WERI-Rb-1 (cell line): ENCODE results near the gene DCAF15.

Experiments used
- DNase-seq: peaks from one replicate; pipeline ENCODE4 v3.0.0-alpha.2; 2020
- H3K27ac ChIP-seq: fragments of 250-450 bp; sonication (Bioruptor Pico); 2 replicates; pipeline ENCODE4 v1.5.1; 2020; ENCODE audit warnings: mild to moderate bottlenecking, moderate library complexity
- H3K27me3 ChIP-seq: fragments of 250-450 bp; sonication (Bioruptor Pico); 2 replicates; pipeline ENCODE4 v1.5.1; 2021; ENCODE audit warnings: mild to moderate bottlenecking, low read depth, moderate library complexity; ENCODE audit not compliant: insufficient read depth, severe bottlenecking
- H3K36me3 ChIP-seq: fragments of 250-450 bp; sonication (Bioruptor Pico); 2 replicates; pipeline ENCODE4 v1.5.1; 2020; ENCODE audit warnings: mild to moderate bottlenecking, moderate library complexity
- H3K4me3 ChIP-seq: 2 replicates; pipeline ENCODE4 v1.5.1; 2011; ENCODE audit warnings: low read depth, mild to moderate bottlenecking, control low read depth, low read length
- H3K9me3 ChIP-seq: fragments of 250-450 bp; sonication (Bioruptor Pico); 2 replicates; pipeline ENCODE4 v1.5.1; 2021; ENCODE audit warnings: mild to moderate bottlenecking, moderate library complexity; ENCODE audit not compliant: severe bottlenecking
- CTCF ChIP-seq: IDR thresholded peaks from 2 replicates; pipeline ENCODE4 v1.5.1; 2011; ENCODE audit warnings: low read depth, mild to moderate bottlenecking, control low read depth, inconsistent platforms, low read length

DCAF15 gene

GRCh38 chr19:13942023-13942684 is 10.2 kb upstream of the DCAF15 start:
- peaks cover 3% of the 10 kb centered on the region for H3K9me3 ChIP-seq
- no peak overlapping the region for H3K4me3 ChIP-seq
- no peak overlapping the region for H3K27ac ChIP-seq
- no peak for TF ChIP-seq CTCF
- no peaks in the 10 kb centered on the region for H3K36me3 ChIP-seq
- DNase-seq: no peak
- H3K27me3 ChIP-seq: no peaks in the 10 kb centered on the region

DNA sequence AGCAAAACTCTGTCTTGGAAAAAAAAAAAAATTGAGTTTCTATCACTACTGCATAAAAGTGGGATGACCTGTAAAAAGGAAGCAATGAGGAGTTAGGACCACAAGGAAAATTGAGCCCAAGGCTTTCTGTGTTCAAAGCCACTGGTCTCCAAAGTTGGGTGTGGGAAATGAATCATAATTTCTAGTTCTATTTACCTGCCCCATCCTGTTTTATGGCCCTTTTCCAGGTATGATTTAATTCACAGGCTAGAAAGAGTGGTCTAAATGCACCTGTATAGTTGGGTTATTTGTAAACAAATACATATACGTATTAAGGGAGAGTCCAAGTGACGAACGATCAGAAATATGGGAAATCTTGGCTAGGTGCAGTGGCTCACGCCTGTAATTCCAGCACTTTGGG is 5.9 kb upstream of the DCAF15 start:
- no peak for TF ChIP-seq CTCF
- DNase-seq: no peak
- Histone ChIP-seq H3K36me3 (no peaks in the 10 kb centered on the region), H3K9me3 (peaks cover 3% of the 10 kb centered on the region), H3K27ac (no peak overlapping the region), H3K27me3 (no peaks in the 10 kb centered on the region), H3K4me3 (no peak overlapping the region)

DNA sequence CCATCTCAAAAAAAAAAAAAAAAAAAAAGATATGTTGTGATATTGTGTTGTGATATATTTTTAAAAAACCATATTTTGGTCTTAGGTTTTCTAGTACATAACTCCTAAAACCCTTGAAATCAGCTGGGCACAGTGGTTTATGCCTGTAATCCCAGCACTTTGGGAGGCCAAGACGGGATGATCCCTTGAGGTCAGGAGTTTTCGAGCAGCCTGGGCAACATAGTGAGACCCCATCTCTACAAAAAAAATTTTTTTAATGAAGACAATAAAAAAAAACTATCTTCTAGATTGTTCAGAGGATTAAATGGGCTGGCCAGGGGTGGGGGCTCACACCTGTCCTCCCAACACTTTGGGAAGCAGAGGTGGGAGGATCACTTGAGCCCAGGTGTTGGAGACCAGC is 1.3 kb upstream of the DCAF15 start:
- no peak for TF ChIP-seq CTCF
- Histone ChIP-seq H3K9me3 (no peaks in the 10 kb centered on the region), H3K27me3 (no peaks in the 10 kb centered on the region), H3K27ac (no peak overlapping the region), H3K36me3 (peaks cover 19% of the 10 kb centered on the region), H3K4me3 (no peak overlapping the region)
- no peak for DNase-seq

- DNase-seq: no peak
- peak overlapping the region; percentile 47 for H3K4me3 ChIP-seq
- H3K9me3 ChIP-seq: no peaks in the 10 kb centered on the region
- peaks cover 26% of the 10 kb centered on the region for H3K36me3 ChIP-seq
- H3K27ac ChIP-seq: no peak overlapping the region
- H3K27me3 ChIP-seq: no peaks in the 10 kb centered on the region
- TF ChIP-seq CTCF: no peak
These were observed 533 bp upstream of the DCAF15 start for GRCh38 chr19:13951799-13952153.

DNA sequence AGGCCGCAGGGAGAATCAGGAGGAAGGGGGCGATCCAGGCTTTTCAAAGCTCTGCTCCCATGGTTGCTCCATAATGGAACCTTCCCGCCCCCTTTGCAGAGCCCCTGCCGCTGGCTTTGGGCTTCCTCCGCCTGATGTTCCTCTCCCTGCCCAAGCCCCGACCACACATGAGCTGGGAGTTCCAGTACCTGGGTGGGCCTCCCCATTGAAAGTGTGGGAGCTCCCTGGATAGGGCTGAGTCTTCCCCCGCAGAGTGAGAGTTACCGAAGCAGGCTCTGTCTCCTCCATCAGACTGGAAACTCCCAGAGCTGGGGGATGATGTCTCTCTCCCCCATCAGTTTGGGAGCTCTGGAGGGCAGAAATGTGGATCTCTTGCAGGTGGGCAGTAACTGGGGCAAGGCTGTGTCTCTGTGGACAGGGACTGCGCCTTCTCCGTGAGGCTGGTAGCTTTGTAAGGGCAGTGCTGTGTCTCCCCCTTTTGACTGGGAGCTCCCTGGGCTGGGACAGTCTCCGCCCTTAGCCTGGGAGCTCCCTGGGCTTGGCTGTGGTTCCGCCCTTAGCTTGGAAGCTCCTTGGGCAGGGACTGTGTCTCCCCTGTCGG is 722 bp downstream of the DCAF15 start:
- DNase-seq: no peak
- TF ChIP-seq CTCF: peak; percentile 20; the same call in 1 of the 2 replicates
- Histone ChIP-seq H3K27me3 (no peaks in the 10 kb centered on the region), H3K36me3 (peaks cover 39% of the 10 kb centered on the region), H3K9me3 (no peaks in the 10 kb centered on the region), H3K27ac (peak overlapping the region; percentile 41; the same call in 1 of the 2 replicates), H3K4me3 (peak overlapping the region; percentile 64)

DNA sequence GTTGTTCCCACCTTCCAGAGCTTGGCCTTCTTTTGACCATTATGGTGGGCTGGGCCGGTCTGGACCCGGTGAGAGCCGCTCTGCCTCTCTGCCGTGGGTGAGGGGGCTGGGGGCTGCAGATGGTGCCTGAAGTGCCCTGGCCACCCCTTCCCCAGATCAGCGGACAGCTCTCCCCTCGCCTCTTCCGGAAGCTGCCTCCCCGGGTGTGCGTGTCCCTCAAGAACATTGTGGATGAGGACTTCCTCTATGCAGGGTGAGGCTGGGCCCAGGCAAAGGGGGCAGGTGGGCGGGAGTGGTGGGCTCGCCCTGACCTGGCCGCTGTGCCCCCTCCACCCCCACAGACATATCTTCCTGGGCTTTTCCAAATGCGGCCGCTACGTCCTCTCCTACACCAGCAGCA is 1.9 kb downstream of the DCAF15 start:
- DNase-seq: no peak
- H3K27me3 ChIP-seq: no peaks in the 10 kb centered on the region
- H3K36me3 ChIP-seq: peaks cover 47% of the 10 kb centered on the region
- TF ChIP-seq CTCF: no peak
- H3K27ac ChIP-seq: no peak overlapping the region
- no peak overlapping the region for H3K4me3 ChIP-seq
- no peaks in the 10 kb centered on the region for H3K9me3 ChIP-seq
